Ascending aorta (tissue), 2 donors: ENCODE data around the gene SPP1. TPM values are rescaled to one million over a fixed set of nuclear protein-coding genes. Genes with fewer than 3 reads are reported as not detected.
"Not testable (repeated sequence)": the region's sequence is repeated elsewhere in the genome, so short reads cannot be mapped to it uniquely, and the experiment has no call there.

ENCODE experiments used
- DNase-seq, 2 donors: peaks; one replicate each; pipeline ENCODE4 v3.0.0-alpha.2; 2019; ENCODE audit warnings: low spot score in 2 of 2
- H3K27ac ChIP-seq, 2 donors: fragments of 200-600 bp; sonication (generic); one replicate each; pipeline ENCODE4 v1.5.1; 2016 to 2017; ENCODE audit warnings: mild to moderate bottlenecking in 1 of 2
- H3K27me3 ChIP-seq: fragments of 200-600 bp; sonication (generic); one replicate; pipeline ENCODE4 v1.5.1; 2017
- H3K36me3 ChIP-seq, 2 donors: fragments of 200-600 bp; sonication (generic); one replicate each; pipeline ENCODE4 v1.5.1; 2016
- H3K4me1 ChIP-seq, 2 donors: fragments of 200-600 bp; sonication (generic); one replicate each; pipeline ENCODE4 v1.5.1; 2016 to 2017; ENCODE audit warnings: mild to moderate bottlenecking in 1 of 2
- H3K4me3 ChIP-seq, 2 donors: fragments of 200-600 bp; sonication (generic); one replicate each; pipeline ENCODE4 v1.5.1; 2016 to 2017; ENCODE audit warnings: mild to moderate bottlenecking in 1 of 2
- H3K9me3 ChIP-seq, 2 donors: fragments of 200-600 bp; sonication (generic); one replicate each; pipeline ENCODE4 v1.5.1; 2016
- intact Hi-C: fragments of 100-400 bp; cut with DNase I; formaldehyde crosslinking; loops from one replicate; pipeline ENCODE4 v1.15.1; 2023
- total RNA-seq: library from RNA; depleted of rRNA; stranded (reverse); fragments of >200 nt; gene quantifications from one replicate; pipeline ENCODE4 v1.1.0, GENCODE V29; 2016
- TF ChIP-seq, protein P1 (sequence below), 3 experiments: fragments of 200-600 bp in 2 of 3; fragments of 450-650 bp in 1 of 3; sonication (generic) in 2 of 3; IDR thresholded peaks; one replicate each; pipeline ENCODE4 v1.5.1; 2016 to 2019; ENCODE audit warnings: antibody characterized with exemption in 3 of 3, mild to moderate bottlenecking in 1 of 3, moderate library complexity in 1 of 3

The SPP1 gene
- total RNA-seq, 1 donor from 2014 or later: 0.75 TPM

- Histone ChIP-seq H3K9me3 (peaks cover 0 to 9% of the 10 kb centered on the region in 2 donors), H3K4me3 (no peak overlapping the region), H3K4me1 (no peaks in the 10 kb centered on the region), H3K27me3 (no peaks in the 10 kb centered on the region), H3K27ac (no peak overlapping the region), H3K36me3 (no peaks in the 10 kb centered on the region)
- DNase-seq: no peak
- intact Hi-C loops: no loop called here
- TF ChIP-seq, protein P1, sequence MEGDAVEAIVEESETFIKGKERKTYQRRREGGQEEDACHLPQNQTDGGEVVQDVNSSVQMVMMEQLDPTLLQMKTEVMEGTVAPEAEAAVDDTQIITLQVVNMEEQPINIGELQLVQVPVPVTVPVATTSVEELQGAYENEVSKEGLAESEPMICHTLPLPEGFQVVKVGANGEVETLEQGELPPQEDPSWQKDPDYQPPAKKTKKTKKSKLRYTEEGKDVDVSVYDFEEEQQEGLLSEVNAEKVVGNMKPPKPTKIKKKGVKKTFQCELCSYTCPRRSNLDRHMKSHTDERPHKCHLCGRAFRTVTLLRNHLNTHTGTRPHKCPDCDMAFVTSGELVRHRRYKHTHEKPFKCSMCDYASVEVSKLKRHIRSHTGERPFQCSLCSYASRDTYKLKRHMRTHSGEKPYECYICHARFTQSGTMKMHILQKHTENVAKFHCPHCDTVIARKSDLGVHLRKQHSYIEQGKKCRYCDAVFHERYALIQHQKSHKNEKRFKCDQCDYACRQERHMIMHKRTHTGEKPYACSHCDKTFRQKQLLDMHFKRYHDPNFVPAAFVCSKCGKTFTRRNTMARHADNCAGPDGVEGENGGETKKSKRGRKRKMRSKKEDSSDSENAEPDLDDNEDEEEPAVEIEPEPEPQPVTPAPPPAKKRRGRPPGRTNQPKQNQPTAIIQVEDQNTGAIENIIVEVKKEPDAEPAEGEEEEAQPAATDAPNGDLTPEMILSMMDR (IDR thresholded peaks at IDR 0.05): no peak
These were observed 41.3 kb upstream of the SPP1 start for GRCh38 chr4:87934157-87934704.

- DNase-seq: no peak
- Histone ChIP-seq H3K4me3 (no peak overlapping the region), H3K4me1 (no peaks in the 10 kb centered on the region), H3K36me3 (no peaks in the 10 kb centered on the region), H3K27me3 (no peaks in the 10 kb centered on the region), H3K27ac (no peak overlapping the region), H3K9me3 (peaks cover 0 to 9% of the 10 kb centered on the region in 2 donors)
- intact Hi-C loops: no loop called here
- TF ChIP-seq, protein P1 (IDR thresholded peaks at IDR 0.05): no peak
These were observed 40.5 kb upstream of the SPP1 start for GRCh38 chr4:87934973-87935372.

DNA sequence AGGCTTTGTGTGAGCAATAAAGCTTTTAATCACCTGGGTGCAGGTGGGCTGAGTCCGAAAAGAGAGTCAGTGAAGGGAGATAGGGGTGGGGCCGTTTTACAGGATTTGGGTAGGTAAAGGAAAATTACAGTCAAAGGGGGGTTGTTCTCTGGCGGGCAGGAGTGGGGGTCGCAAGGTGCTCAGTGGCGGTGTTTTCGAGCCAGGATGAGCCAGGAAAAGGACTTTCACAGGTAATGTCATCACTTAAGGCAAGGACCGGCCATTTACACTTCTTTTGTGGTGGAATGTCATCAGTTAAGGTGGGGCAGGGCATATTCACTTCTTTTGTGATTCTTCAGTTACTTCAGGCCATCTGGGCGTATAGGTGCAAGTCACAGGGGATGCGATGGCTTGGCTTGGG is 39.6 kb upstream of the SPP1 start:
- H3K4me3 ChIP-seq, H3K27ac ChIP-seq, H3K27me3 ChIP-seq, H3K9me3 ChIP-seq, DNase-seq, intact Hi-C loops, H3K4me1 ChIP-seq, H3K36me3 ChIP-seq: not testable (repeated sequence)

GRCh38 chr4:87937523-87937922 is 38.0 kb upstream of the SPP1 start:
- Histone ChIP-seq H3K36me3 (no peaks in the 10 kb centered on the region), H3K27ac (no peak overlapping the region), H3K4me3 (no peak overlapping the region), H3K27me3 (no peaks in the 10 kb centered on the region), H3K4me1 (no peaks in the 10 kb centered on the region), H3K9me3 (peaks cover 0 to 1% of the 10 kb centered on the region in 2 donors)
- TF ChIP-seq, protein P1 (IDR thresholded peaks at IDR 0.05): no peak
- no peak for DNase-seq
- intact Hi-C loops: no loop called here

- Histone ChIP-seq H3K27ac (no peak overlapping the region), H3K9me3 (no peaks in the 10 kb centered on the region), H3K4me1 (no peaks in the 10 kb centered on the region), H3K36me3 (no peaks in the 10 kb centered on the region), H3K27me3 (no peaks in the 10 kb centered on the region), H3K4me3 (no peak overlapping the region)
- TF ChIP-seq, protein P1 (IDR thresholded peaks at IDR 0.05): no peak
- DNase-seq: no peak
- intact Hi-C loops: loop anchor here (1.0 kb wide), 1 partner anchor 12 kb away; no protein-coding TSS in a partner anchor
These were observed 36.8 kb upstream of the SPP1 start for GRCh38 chr4:87938746-87939145.

DNA sequence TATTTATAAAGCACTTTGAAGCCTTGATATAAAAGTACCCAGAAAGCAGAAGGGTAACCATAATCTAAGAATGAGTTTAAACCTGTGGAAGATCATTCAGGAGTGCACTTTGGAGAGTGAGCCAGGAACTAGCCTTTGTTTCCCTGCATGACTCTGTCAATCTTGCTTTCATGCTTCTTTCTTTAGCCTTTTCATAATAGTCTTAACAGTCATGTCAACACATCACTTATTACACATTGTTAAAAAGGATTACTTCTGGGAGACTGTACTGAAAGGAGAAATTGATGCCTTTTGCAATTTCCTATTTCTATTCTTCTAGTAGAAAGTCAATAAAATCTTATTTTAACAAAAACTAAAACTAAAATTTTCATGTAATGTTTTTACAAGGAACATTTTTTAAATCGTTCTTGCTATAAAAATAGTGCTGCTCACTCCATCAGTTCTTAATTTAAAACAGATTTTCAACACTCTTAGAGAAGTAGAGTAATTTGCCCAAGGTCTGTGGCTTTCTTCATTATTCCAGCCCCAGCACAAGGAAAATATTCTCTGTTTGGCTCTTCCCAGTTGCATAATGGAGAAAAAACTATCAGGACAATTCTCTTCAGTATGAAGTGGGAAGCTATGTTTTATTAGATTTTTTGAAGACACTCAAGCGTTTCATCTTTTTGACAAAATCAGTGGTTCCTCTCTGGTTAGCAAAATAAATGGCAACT is 35.4 kb upstream of the SPP1 start:
- H3K4me3 ChIP-seq: no peak overlapping the region
- H3K27ac ChIP-seq: no peak overlapping the region
- no peak for DNase-seq
- H3K27me3 ChIP-seq: no peaks in the 10 kb centered on the region
- intact Hi-C loops: no loop called here
- H3K36me3 ChIP-seq: no peaks in the 10 kb centered on the region
- H3K9me3 ChIP-seq: no peaks in the 10 kb centered on the region
- no peaks in the 10 kb centered on the region for H3K4me1 ChIP-seq
- TF ChIP-seq, protein P1 (IDR thresholded peaks at IDR 0.05): no peak

DNA sequence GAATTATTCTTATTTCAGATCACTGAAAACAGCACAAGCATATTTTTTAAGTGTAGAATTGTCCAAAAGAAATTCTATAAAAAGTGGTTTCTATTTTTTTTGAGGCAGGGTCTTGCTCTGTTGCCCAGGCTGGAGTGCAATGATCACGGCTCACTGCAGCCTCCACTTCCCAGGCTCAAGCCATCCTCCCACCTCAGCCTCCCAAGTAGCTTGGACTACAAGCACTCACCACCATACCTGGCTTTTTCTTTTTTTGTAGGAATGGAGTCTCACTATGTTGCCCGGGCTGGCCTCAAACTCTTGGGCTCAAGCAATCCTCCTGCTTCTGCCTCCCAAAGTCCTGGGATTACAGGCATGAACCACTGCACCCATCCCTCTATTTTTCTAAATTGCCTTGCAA is 34.7 kb upstream of the SPP1 start:
- DNase-seq, H3K4me1 ChIP-seq, intact Hi-C loops, H3K9me3 ChIP-seq, H3K4me3 ChIP-seq, H3K36me3 ChIP-seq, H3K27me3 ChIP-seq, H3K27ac ChIP-seq: not testable (repeated sequence)
